ENCODE measurements around the gene NKPD1.

DNA sequence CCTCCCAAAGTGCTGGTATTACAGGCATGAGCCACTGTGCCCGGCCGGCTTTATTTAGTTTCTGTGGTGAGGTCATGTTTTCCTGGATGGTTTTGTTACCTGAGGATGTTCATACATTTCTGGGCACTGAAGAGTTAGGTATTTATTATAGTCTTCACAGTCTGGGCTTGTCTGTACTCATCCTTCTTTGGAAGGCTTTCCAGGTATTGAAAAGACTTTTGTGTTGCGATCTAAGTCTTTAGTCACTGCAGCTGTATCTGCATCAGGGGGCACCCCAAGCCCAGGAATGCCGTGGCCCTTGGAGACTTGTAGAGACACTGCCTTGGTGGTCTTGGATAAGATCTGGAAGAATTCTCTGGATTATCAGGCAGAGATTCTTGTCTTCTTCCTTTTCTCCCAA is 30.6 kb upstream of the NKPD1 start:
- TF ChIP-seq, protein P1, sequence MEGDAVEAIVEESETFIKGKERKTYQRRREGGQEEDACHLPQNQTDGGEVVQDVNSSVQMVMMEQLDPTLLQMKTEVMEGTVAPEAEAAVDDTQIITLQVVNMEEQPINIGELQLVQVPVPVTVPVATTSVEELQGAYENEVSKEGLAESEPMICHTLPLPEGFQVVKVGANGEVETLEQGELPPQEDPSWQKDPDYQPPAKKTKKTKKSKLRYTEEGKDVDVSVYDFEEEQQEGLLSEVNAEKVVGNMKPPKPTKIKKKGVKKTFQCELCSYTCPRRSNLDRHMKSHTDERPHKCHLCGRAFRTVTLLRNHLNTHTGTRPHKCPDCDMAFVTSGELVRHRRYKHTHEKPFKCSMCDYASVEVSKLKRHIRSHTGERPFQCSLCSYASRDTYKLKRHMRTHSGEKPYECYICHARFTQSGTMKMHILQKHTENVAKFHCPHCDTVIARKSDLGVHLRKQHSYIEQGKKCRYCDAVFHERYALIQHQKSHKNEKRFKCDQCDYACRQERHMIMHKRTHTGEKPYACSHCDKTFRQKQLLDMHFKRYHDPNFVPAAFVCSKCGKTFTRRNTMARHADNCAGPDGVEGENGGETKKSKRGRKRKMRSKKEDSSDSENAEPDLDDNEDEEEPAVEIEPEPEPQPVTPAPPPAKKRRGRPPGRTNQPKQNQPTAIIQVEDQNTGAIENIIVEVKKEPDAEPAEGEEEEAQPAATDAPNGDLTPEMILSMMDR (IDR thresholded peaks at IDR 0.05) = no peak
- TF ChIP-seq POLR2A (IDR thresholded peaks at IDR 0.05) = no peak
